Cardiac fibroblast (primary cell): ENCODE measurements around the gene GPR84.

Source experiments
- DNase-seq, 2 donors: peaks; one replicate each; pipeline versions ENCODE4 v3.0.0 to v3.0.0-alpha.2; 2010; ENCODE audit warnings: low read depth in 2 of 2
- H3K4me3 ChIP-seq, 2 donors: replicated peaks in 1 of 2; 1 replicate in 1 of 2; 2 replicates in 1 of 2; pipeline ENCODE4 v1.5.1; 2011; ENCODE audit warnings: low read depth in 2 of 2, low read length in 2 of 2, mild to moderate bottlenecking in 2 of 2, moderate library complexity in 1 of 2
- TF ChIP-seq, protein P1 (sequence below): IDR thresholded peaks from one replicate; pipeline ENCODE4 v1.5.1; 2011; ENCODE audit warnings: low read depth, mild to moderate bottlenecking, low read length, inconsistent platforms

The GPR84 gene

DNA sequence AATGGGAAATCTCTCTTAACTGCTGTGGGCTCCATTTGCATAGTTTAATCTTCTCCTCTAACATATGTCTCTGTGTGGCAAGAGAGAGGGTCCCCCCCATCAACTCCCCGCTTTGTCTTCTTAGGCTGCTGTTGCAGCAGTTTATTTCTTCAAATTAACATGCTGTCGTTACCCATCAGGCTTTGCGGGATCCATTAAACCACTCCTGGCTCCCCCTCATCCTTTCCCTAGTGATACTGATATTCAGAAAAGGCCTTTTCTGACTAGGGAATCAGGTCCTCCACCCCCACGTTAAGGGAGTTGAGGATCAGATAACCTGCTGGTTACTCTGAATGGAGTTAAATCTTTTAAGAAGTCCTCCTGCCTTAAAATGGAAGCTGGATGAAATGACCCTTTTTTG is 15.2 kb downstream of the GPR84 start:
- TF ChIP-seq, protein P1, sequence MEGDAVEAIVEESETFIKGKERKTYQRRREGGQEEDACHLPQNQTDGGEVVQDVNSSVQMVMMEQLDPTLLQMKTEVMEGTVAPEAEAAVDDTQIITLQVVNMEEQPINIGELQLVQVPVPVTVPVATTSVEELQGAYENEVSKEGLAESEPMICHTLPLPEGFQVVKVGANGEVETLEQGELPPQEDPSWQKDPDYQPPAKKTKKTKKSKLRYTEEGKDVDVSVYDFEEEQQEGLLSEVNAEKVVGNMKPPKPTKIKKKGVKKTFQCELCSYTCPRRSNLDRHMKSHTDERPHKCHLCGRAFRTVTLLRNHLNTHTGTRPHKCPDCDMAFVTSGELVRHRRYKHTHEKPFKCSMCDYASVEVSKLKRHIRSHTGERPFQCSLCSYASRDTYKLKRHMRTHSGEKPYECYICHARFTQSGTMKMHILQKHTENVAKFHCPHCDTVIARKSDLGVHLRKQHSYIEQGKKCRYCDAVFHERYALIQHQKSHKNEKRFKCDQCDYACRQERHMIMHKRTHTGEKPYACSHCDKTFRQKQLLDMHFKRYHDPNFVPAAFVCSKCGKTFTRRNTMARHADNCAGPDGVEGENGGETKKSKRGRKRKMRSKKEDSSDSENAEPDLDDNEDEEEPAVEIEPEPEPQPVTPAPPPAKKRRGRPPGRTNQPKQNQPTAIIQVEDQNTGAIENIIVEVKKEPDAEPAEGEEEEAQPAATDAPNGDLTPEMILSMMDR, result no peak
- no peak for DNase-seq
- H3K4me3 ChIP-seq, result no peak overlapping the region

DNA sequence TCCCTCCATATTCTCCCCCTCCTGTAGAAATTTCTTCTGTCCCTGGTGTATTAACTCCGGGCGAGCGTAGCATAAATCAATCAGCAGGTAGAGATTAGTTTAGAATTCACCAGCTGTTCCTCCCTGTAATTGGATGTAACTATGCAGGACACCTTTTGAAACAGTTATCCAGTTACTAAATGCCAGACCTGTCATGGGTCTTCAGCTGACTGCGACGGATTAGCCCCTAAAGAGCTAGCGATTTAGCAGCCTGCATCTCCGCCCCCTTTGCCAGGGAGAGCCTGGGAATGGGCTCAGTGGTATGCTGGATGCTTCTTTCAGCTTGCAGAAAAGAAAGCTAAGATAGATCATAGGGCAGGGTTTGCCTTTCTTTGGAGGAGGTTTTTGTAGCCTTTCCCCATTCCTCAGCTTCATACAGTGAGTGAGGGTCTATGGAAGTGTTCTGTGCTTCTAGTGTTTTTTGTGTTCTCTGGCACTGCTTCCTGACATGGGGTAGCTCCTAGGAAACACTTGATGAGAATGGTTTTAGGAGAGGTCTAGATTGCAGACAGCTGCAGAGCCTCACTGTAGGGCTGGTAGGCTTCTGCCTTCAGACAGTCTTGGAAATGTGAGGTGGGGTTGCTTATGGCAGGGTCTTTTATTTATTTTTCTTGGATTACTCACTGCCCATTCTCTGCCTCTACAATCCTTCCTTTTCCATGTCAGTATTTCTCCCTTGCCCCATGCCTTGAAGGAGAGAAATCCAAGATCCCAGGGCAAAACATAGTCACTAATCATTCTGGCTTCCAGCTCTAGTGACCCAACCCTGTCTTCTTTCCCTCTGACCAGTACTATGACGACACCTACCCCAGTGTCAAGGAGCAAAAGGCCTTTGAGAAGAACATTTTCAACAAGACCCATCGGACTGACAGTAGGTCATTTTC is 22.6 kb downstream of the GPR84 start:
- H3K4me3 ChIP-seq, result no peak overlapping the region
- no peak for DNase-seq
- TF ChIP-seq, protein P1, result no peak

DNA sequence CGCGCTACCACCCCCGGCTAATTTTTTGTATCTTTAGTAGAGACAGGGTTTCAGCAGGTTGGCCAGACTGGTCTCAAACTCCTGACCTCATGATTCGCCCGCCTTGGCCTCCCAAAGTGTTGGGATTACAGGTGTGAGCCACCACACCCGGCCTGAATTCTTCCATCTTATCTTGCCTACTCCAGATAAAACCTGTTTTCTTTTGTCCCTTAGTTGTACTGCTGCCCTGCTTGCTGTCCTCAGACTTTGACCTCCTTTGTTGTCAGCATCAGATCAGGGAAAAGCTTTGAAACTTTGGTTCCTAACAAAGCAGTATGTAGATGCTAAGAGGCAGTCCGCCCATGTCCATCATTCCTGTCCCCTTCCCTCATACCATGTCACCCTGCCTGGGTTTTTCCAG is 23.4 kb downstream of the GPR84 start:
- TF ChIP-seq, protein P1, result no peak
- DNase-seq, result no peak
- H3K4me3 ChIP-seq, result no peak overlapping the region

DNA sequence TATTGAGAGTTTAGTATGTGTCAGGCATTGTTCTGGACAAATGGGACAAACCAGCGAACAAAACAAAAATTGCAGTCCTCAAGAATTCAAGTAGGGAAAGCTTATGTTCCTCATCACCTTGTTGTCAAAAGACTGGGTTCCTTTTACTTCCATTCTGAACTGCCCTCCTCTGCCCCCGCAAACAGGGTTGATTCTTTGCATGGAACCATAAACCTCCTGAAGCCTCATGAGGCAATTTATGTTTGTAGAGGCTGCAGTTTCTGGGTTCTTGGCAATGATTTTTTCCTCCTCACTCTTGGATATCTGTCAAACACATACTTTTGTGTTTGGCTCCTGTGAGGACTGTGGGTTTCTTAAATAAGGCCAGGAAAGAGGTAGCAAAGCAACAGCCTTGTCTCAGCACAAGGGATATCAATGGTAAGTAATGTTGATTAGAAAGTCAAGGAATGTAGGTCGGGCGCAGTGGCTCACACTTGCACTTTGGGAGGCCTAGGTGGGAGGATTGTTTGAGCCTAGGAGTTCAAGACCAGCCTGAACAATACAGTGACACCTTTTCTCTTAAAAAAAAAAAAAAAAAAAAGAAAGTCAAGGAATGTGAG is 25.5 kb downstream of the GPR84 start:
- H3K4me3 ChIP-seq, result no peak overlapping the region
- TF ChIP-seq, protein P1, result no peak
- peak in 1 of 2 donors; percentile 78 for DNase-seq

DNA sequence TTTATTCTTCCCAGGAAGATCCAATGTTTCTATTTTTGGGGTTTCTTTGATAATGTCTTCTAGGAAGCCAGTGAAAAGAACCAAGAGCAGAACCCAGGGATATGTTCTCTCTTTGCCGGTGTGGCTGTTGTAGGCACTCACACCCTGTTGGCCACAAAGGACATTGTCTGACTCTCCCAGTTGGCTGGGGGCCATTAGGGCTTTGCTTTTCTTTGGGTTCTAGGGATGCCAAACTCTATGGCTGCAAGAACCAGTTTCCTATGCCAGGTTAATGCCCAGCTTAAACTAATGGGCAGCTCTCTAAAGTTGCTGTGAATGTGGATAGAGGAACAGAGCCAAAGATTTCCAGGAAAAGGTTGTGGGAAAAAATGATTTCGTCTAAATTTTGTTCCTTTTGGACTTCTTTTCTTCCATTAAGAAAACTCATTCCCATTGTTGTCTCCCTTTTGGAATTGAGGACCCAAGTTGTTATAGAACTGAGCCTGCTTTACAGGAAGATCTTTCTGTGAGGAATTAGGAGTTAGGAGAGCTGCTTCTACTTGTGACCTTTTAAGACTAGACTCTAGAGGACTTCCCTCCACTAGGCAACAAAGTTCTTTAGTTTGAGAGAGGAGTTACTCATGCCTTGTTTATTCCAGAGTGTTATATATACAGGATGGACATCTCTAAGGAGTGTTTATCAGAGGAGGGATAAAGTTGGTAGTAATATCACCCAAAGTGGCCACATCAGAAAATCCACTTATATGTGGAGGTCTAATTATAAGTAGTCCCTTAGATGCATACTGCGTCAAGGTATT is 26.2 kb downstream of the GPR84 start:
- no peak overlapping the region for H3K4me3 ChIP-seq
- peak in 1 of 2 donors; percentile 22 for DNase-seq
- TF ChIP-seq, protein P1, result peak; percentile 3

DNA sequence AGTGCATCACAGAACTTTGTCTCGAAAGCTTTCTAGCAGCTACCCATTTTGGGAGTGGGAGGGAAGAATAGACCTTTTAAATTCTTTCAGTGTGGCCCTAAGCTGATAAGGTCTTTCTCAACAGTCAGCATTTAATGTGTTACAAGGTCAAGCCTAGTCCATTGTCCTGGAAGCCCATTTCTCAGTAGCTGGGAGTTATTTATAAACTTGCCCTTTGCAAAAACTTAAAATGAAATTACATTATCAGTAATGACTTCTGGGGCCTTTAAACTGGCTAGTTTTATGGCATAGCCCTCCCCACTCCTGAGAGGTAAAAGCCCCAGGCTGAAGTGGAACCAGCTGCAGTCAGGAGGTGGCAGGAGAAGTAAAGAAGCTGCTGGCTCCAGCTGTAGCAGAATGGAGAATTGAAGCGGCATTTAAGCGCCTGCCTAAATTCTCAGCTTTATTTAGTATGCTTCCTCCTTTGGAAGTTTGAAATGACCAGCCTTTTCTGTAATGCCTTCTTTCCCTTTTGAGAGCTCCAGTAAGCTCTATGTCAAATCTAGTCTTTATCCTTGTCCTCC is 26.9 kb downstream of the GPR84 start:
- DNase-seq, result no peak
- TF ChIP-seq, protein P1, result no peak
- no peak overlapping the region for H3K4me3 ChIP-seq
